A549 (cell line): ENCODE measurements around the gene HSD17B10.
"Not testable (repeated sequence)": the region's sequence is repeated elsewhere in the genome, so short reads cannot be mapped to it uniquely, and the experiment has no call there.

Experiments used
- CTCF ChIP-seq: fragments of >200 bp; sonication (Bioruptor Twin); formaldehyde crosslinking; IDR thresholded peaks from 3 replicates; pipeline ENCODE4 v1.5.1; 2016
- HOXB13 ChIP-seq: fragments of 250-450 bp; sonication (Bioruptor Pico); IDR thresholded peaks from 2 replicates; pipeline ENCODE4 v1.5.0; 2020; ENCODE audit warnings: low read depth, mild to moderate bottlenecking, moderate library complexity
- KDM1A ChIP-seq: fragments of 200-600 bp; sonication (generic); IDR thresholded peaks from 2 replicates; pipeline ENCODE4 v1.6.1; 2016; ENCODE audit warnings: low read depth, mild to moderate bottlenecking
- MAZ ChIP-seq: fragments of 150-350 bp; IDR thresholded peaks from 2 replicates; pipeline ENCODE4 v1.6.1; 2014; ENCODE audit warnings: antibody characterized with exemption, low read depth, low read length, borderline replicate concordance
- POLR2A ChIP-seq: IDR thresholded peaks from 2 replicates; pipeline ENCODE4 v1.6.1; 2012; ENCODE audit warnings: mild to moderate bottlenecking, low read length

- TF ChIP-seq MAZ; KDM1A; CTCF; POLR2A; HOXB13 (CRISPR knock-in tag): not testable (repeated sequence)
Observed at GRCh38 chrX:53468659-53469058, 34.5 kb upstream of the HSD17B10 start.
